Keratinocyte (primary cell): Measurements from ENCODE around the gene SPRED1. TPM values are rescaled to one million over a fixed set of nuclear protein-coding genes. Genes with fewer than 3 reads are reported as not detected.

ENCODE experiments used
- DNase-seq: peaks from one replicate; pipeline ENCODE4 v3.0.0-alpha.2; 2011; ENCODE audit warnings: low read depth, missing footprints, low spot score
- FAIRE-seq: peaks from 2 replicates; lab custom pipeline; 2011; peaks lifted over from hg19 to GRCh38; lab: Jason Lieb, UNC
- H2AFZ ChIP-seq: 2 replicates; pipeline ENCODE4 v1.6.0; 2012; ENCODE audit warnings: low read length, control low read depth, inconsistent platforms; ENCODE audit not compliant: control insufficient read depth
- H3K27ac ChIP-seq: 2 replicates; pipeline ENCODE4 v1.5.1; 2011; ENCODE audit warnings: low read length; ENCODE audit not compliant: control insufficient read depth, insufficient read depth
- H3K27me3 ChIP-seq: 3 replicates; pipeline ENCODE4 v1.6.0; 2011; ENCODE audit warnings: low read length; ENCODE audit not compliant: control insufficient read depth, insufficient read depth; ENCODE audit errors: extremely low read depth
- H3K36me3 ChIP-seq, 2 experiments: 2 replicates in 1 of 2; 3 replicates in 1 of 2; pipeline ENCODE4 v1.5.1; 2011; ENCODE audit warnings: low read length in 2 of 2, mild to moderate bottlenecking in 1 of 2; ENCODE audit not compliant: control insufficient read depth in 2 of 2, insufficient read depth in 2 of 2; ENCODE audit errors: extremely low read depth in 1 of 2
- H3K4me1 ChIP-seq: 3 replicates; pipeline ENCODE4 v1.5.1; 2011; ENCODE audit warnings: low read length; ENCODE audit not compliant: control insufficient read depth, insufficient read depth; ENCODE audit errors: extremely low read depth
- H3K4me2 ChIP-seq: 3 replicates; pipeline ENCODE4 v1.6.0; 2011; ENCODE audit warnings: low read depth, low read length; ENCODE audit not compliant: control insufficient read depth, insufficient read depth; ENCODE audit errors: extremely low read depth
- H3K4me3 ChIP-seq, 3 experiments: fragments of 200-600 bp in 1 of 3; sonication (generic) in 1 of 3; 2 replicates in 2 of 3; 3 replicates in 1 of 3; pipeline ENCODE4 v1.5.1; 2011 to 2016; ENCODE audit warnings: low read length in 3 of 3, mild to moderate bottlenecking in 3 of 3, control low read depth in 2 of 3, inconsistent platforms in 1 of 3, low read depth in 1 of 3, mixed read lengths in 1 of 3, mixed run types in 1 of 3, moderate library complexity in 1 of 3; ENCODE audit not compliant: control insufficient read depth in 2 of 3, insufficient read depth in 2 of 3; ENCODE audit errors: extremely low read depth in 1 of 3
- H3K79me2 ChIP-seq: 2 replicates; pipeline ENCODE4 v1.6.0; 2012; ENCODE audit warnings: low read length; ENCODE audit not compliant: control insufficient read depth, insufficient read depth
- H3K9ac ChIP-seq: 3 replicates; pipeline ENCODE4 v1.6.0; 2011; ENCODE audit warnings: low read length; ENCODE audit not compliant: control insufficient read depth, insufficient read depth; ENCODE audit errors: extremely low read depth
- H3K9me1 ChIP-seq: 3 replicates; pipeline ENCODE4 v1.6.0; 2011; ENCODE audit warnings: low read length; ENCODE audit not compliant: control insufficient read depth, insufficient read depth; ENCODE audit errors: extremely low read depth
- H3K9me3 ChIP-seq: 2 replicates; pipeline ENCODE4 v1.5.1; 2012; ENCODE audit warnings: low read depth, low read length; ENCODE audit not compliant: control insufficient read depth
- H4K20me1 ChIP-seq: 3 replicates; pipeline ENCODE4 v1.6.0; 2011; ENCODE audit warnings: low read length; ENCODE audit not compliant: control insufficient read depth, insufficient read depth; ENCODE audit errors: extremely low read depth
- EZH2 ChIP-seq: IDR thresholded peaks from one replicate; pipeline ENCODE4 v1.6.1; 2012; ENCODE audit warnings: inconsistent platforms, mild to moderate bottlenecking, low read length, moderate library complexity
- dilution Hi-C: fragments of 300-500 bp; cut with MboI; formaldehyde crosslinking; loops from one replicate; pipeline ENCODE4 v1.7.0; 2020; ENCODE audit warnings: low sequenced_read_pairs; ENCODE audit not compliant: extremely low pct_ligation_motif_present
- polyA plus RNA-seq, 5 experiments: library from polyadenylated mRNA; depleted of rRNA in 3 of 5; stranded (reverse) in 3 of 5; stranded (forward) in 1 of 5; unstranded in 1 of 5; fragments of >200 nt; gene quantifications; 1 replicate in 1 of 5; 2 replicates in 3 of 5; 3 replicates in 1 of 5; pipeline versions ENCODE4 v1.2.1 to v1.2.3, GENCODE V29; 2011 to 2012; ENCODE audit warnings: missing spikeins in 2 of 5, low read depth in 1 of 5, low replicate concordance in 1 of 5
- TF ChIP-seq, protein P1 (sequence below), 3 experiments: IDR thresholded peaks in 1 of 3; conservative IDR thresholded peaks in 1 of 3; optimal IDR thresholded peaks in 1 of 3; 2 replicates in 2 of 3; 3 replicates in 1 of 3; pipeline versions ENCODE3 to v1.5.1; 2011; ENCODE audit warnings: low read length in 3 of 3, mild to moderate bottlenecking in 3 of 3, moderate library complexity in 2 of 3, control low read depth in 1 of 3, inconsistent platforms in 1 of 3; ENCODE audit not compliant: insufficient read depth in 2 of 3; ENCODE audit errors: extremely low read depth in 1 of 3

Gene SPRED1
- polyA plus RNA-seq, 1 donor (not counting 4 experiments of a cell fraction or from before 2014, with no cell fraction given) = 11.5 TPM

DNA sequence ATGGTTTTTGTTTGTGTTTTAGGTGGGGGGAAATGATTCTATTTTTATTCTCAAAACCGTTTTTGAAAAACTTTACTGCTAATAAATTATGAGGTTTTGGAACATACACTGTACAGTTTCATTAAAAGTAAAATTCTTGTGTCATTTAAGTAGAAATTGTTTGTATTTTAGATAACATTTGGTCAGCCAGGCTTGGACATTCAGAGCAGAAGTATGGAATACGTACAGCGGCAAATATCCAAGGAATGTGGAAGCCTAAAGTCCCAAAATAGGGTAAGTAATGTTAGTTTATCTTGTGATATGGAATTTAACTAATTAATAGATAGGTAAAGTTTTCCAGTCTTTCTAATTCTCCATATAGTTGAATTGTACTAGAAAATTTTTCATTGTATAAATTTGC lies 96.6 kb downstream of the SPRED1 start:
- Histone ChIP-seq H3K79me2 (peaks cover 4% of the 10 kb centered on the region), H3K4me3 (no peak overlapping the region), H3K27ac (no peak overlapping the region), H3K4me1 (no peaks in the 10 kb centered on the region), H3K9ac (no peak overlapping the region), H2AFZ (no peak overlapping the region), H3K27me3 (no peaks in the 10 kb centered on the region), H3K9me3 (no peaks in the 10 kb centered on the region), H3K36me3 (peaks cover 7 to 13% of the 10 kb centered on the region in 2 experiments), H4K20me1 (no peaks in the 10 kb centered on the region), H3K9me1 (no peaks in the 10 kb centered on the region), H3K4me2 (no peak overlapping the region)
- no peak for FAIRE-seq
- no peak for DNase-seq
- dilution Hi-C loops = no loop called here
- TF ChIP-seq, protein P1, sequence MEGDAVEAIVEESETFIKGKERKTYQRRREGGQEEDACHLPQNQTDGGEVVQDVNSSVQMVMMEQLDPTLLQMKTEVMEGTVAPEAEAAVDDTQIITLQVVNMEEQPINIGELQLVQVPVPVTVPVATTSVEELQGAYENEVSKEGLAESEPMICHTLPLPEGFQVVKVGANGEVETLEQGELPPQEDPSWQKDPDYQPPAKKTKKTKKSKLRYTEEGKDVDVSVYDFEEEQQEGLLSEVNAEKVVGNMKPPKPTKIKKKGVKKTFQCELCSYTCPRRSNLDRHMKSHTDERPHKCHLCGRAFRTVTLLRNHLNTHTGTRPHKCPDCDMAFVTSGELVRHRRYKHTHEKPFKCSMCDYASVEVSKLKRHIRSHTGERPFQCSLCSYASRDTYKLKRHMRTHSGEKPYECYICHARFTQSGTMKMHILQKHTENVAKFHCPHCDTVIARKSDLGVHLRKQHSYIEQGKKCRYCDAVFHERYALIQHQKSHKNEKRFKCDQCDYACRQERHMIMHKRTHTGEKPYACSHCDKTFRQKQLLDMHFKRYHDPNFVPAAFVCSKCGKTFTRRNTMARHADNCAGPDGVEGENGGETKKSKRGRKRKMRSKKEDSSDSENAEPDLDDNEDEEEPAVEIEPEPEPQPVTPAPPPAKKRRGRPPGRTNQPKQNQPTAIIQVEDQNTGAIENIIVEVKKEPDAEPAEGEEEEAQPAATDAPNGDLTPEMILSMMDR (optimal IDR thresholded peaks at IDR 0.05 in 1 of 3, IDR thresholded peaks at IDR 0.05 in 1 of 3, conservative IDR thresholded peaks at IDR 0.05 in 1 of 3; ENCODE audit: extremely low read depth in 1 of 3, insufficient read depth in 2 of 3, low read length in 3 of 3) = no peak
- no peak for TF ChIP-seq EZH2

DNA sequence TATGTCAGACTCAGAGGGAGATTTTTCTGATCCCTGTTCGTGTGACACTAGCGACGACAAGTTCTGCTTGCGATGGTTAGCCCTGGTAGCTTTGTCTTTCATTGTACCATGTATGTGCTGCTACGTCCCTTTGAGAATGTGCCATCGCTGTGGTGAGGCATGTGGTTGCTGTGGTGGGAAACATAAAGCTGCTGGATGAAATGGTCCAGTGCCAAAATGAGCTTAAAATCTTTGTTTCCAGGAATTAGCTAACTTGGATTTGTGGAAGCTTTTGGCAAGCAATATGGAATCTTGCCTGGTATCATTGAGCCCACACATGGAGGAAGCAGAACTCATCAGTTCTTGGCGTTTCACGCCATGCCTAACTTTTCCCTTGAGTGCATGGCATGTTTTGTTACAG lies 98.8 kb downstream of the SPRED1 start:
- TF ChIP-seq, protein P1 (optimal IDR thresholded peaks at IDR 0.05 in 1 of 3, IDR thresholded peaks at IDR 0.05 in 1 of 3, conservative IDR thresholded peaks at IDR 0.05 in 1 of 3; ENCODE audit: extremely low read depth in 1 of 3, insufficient read depth in 2 of 3, low read length in 3 of 3) = no peak
- no peak for TF ChIP-seq EZH2
- H3K27ac ChIP-seq = no peak overlapping the region
- H4K20me1 ChIP-seq = no peaks in the 10 kb centered on the region
- no peak for FAIRE-seq
- H2AFZ ChIP-seq = no peak overlapping the region
- H3K4me2 ChIP-seq = no peak overlapping the region
- H3K4me1 ChIP-seq = no peaks in the 10 kb centered on the region
- no peak for DNase-seq
- H3K4me3 ChIP-seq = no peak overlapping the region
- H3K27me3 ChIP-seq = no peaks in the 10 kb centered on the region
- H3K9me3 ChIP-seq = no peaks in the 10 kb centered on the region
- H3K36me3 ChIP-seq = peaks cover 7 to 10% of the 10 kb centered on the region in 2 experiments
- no peaks in the 10 kb centered on the region for H3K9me1 ChIP-seq
- dilution Hi-C loops = loop anchor here (25.0 kb wide), 1 partner anchor 339 kb away; no protein-coding TSS in a partner anchor
- no peaks in the 10 kb centered on the region for H3K79me2 ChIP-seq
- no peak overlapping the region for H3K9ac ChIP-seq
